ENCODE measurements around the gene NEURL4. TPM values are rescaled to one million over a fixed set of nuclear protein-coding genes. Genes with fewer than 3 reads are reported as not detected.

Gene NEURL4
- total RNA-seq, 1 donor from 2014 or later: 61.5 TPM

DNA sequence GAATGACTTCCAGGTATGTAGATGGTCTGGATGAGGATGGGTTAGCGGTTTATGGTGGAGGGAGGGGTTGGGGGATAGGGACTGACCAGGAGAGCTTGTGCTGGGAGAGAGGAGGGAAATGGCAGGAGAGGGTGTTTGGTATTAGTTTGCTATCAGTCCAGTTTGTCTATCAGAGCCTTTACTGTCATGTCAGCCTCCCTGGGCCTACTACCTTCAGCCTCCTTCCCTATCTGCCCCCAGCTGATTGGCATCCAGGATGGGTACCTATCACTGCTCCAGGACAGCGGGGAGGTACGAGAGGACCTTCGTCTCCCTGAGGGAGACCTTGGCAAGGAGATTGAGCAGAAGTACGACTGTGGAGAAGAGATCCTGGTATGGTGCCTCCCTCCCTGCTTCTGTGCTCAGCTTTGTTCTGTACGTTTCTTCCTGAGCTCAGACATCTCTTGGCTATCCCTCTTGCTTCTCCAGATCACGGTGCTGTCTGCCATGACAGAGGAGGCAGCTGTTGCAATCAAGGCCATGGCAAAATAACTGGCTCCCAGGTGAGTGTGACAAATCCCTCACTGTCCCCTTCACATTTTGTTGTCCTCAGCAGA lies 17.9 kb downstream of the NEURL4 start:
- Mint-ChIP-seq H3K27me3 (no peaks in the 10 kb centered on the region), H3K4me3 (peak overlapping the region; percentile 98), H3K9me3 (no peaks in the 10 kb centered on the region), H3K27ac (no peak overlapping the region), H3K4me1 (ENCODE audit: unreplicated experiment) (peaks cover 43% of the 10 kb centered on the region), H3K36me3 (peaks cover 30% of the 10 kb centered on the region)
- DNase-seq (ENCODE audit: extremely low spot score, unreplicated experiment): no peak
- TF ChIP-seq, protein P1, sequence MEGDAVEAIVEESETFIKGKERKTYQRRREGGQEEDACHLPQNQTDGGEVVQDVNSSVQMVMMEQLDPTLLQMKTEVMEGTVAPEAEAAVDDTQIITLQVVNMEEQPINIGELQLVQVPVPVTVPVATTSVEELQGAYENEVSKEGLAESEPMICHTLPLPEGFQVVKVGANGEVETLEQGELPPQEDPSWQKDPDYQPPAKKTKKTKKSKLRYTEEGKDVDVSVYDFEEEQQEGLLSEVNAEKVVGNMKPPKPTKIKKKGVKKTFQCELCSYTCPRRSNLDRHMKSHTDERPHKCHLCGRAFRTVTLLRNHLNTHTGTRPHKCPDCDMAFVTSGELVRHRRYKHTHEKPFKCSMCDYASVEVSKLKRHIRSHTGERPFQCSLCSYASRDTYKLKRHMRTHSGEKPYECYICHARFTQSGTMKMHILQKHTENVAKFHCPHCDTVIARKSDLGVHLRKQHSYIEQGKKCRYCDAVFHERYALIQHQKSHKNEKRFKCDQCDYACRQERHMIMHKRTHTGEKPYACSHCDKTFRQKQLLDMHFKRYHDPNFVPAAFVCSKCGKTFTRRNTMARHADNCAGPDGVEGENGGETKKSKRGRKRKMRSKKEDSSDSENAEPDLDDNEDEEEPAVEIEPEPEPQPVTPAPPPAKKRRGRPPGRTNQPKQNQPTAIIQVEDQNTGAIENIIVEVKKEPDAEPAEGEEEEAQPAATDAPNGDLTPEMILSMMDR (conservative IDR thresholded peaks at IDR 0.05): no peak

DNA sequence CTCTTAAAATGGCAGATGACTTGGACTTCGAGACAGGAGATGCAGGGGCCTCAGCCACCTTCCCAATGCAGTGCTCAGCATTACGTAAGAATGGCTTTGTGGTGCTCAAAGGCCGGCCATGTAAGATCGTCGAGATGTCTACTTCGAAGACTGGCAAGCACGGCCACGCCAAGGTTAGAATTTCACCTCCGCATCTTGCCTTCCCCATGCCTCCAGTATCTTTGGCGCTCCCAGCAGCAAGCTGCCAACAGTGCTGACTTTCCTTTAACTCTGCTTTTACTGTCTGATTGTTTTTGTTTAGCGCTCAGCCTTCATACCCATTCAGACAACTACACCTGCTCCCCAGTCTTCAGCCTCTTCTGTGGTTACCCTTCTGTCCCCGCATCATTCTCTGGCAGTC lies 19.5 kb downstream of the NEURL4 start:
- peak overlapping the region; percentile 99 for H3K27ac Mint-ChIP-seq
- no peaks in the 10 kb centered on the region for H3K27me3 Mint-ChIP-seq
- H3K36me3 Mint-ChIP-seq: peaks cover 29% of the 10 kb centered on the region
- H3K9me3 Mint-ChIP-seq: no peaks in the 10 kb centered on the region
- TF ChIP-seq, protein P1 (conservative IDR thresholded peaks at IDR 0.05): no peak
- no peak for DNase-seq (ENCODE audit: extremely low spot score, unreplicated experiment)
- peaks cover 43% of the 10 kb centered on the region for H3K4me1 Mint-ChIP-seq (ENCODE audit: unreplicated experiment)
- peak overlapping the region; percentile 98 for H3K4me3 Mint-ChIP-seq

DNA sequence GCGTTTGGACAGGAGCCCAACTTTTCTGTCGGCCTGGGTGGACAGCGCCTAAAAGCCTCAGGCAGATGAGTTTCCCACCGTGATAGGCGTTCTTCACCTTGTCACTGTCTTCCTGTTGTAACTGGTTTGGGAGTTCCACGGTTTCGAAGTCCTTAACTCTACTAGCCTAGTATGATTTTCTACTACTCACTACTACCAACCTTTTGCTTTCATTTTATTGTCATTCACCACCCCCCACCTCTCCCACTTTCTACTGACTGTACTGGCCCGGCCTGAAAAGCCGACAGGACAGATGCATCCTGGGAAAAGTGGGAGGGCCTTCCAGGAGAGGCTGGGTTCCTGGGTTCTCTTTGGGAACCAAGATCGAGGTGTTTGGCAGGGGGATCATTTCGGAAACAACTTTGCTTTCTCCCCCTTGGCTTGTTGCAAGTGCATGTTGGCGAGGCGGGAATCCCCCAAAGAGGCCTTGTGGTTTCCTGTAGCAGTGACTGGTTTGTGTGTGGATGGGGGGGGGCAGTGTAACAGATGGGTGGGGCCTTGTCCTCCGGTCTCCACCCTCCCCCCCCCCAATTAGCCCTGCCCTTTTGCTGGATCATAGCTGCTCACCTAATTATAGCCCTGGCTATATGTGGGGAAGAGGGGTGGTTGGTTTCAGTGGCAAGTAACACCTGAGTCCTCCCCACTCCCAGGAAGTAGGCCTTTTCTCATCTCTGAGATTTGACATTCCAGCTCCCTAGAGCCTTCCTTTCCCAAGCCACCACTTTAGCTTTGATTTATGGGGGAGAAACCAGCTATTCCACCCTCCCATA lies 20.3 kb downstream of the NEURL4 start:
- TF ChIP-seq, protein P1 (conservative IDR thresholded peaks at IDR 0.05): no peak

DNA sequence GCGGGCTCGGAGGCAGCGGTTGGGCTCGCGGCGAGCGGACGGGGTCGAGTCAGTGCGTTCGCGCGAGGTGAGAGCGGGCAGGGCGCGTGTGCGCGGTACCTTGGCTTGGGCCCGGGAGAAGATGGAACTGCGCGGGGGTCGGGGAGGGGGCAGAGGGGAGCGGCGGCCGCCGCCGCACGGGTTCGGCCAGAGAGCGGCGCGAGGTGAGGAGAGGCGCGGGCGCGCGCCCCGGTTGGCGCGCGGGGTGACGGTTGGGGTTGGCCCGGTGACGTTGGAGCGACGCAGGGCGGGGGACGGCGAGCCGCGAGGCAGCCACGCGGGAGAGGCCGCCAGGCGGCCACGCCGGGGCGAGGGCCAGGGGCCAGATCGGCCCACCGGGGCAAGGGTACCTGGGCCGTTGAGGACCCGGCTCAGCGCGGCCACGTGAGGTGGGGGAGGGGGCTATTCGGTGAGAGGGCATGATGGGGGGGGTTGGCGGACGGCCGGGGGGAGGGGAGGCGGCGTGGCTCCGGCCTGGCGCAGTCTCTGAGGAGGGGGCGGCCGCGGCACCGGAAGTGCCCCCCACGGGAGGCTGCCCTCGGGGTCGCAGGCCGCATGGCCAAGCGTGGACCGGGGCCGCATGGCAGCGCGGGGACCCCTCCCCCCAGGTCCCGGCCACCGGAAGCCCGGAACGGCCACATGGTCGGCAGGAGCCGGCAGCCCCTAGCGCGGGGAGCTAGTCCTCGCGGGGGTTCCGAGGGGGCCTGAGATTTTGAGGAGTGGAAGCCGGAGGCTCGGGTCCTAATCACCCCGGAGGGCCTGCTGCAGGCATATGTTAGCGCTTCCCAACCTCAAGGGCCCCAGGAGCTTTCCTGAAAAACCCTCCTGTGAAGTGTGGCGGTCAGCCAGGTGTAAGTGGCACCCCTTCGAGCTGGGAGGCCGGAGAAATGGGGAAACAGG lies 21.2 kb downstream of the NEURL4 start:
- Mint-ChIP-seq H3K9me3 (no peaks in the 10 kb centered on the region), H3K27ac (peak overlapping the region; percentile 99), H3K36me3 (peaks cover 26% of the 10 kb centered on the region), H3K4me1 (ENCODE audit: unreplicated experiment) (peaks cover 30% of the 10 kb centered on the region), H3K27me3 (no peaks in the 10 kb centered on the region), H3K4me3 (peak overlapping the region; percentile 98)
- no peak for DNase-seq (ENCODE audit: extremely low spot score, unreplicated experiment)
- TF ChIP-seq, protein P1 (conservative IDR thresholded peaks at IDR 0.05): peak; percentile 49

More for the DNA sequence above, 20.3 kb downstream of the NEURL4 start:
- peaks cover 35% of the 10 kb centered on the region for H3K4me1 Mint-ChIP-seq (ENCODE audit: unreplicated experiment)
- no peaks in the 10 kb centered on the region for H3K27me3 Mint-ChIP-seq
- DNase-seq (ENCODE audit: extremely low spot score, unreplicated experiment): no peak
- H3K9me3 Mint-ChIP-seq: no peaks in the 10 kb centered on the region
- H3K4me3 Mint-ChIP-seq: peak overlapping the region; percentile 98
- H3K36me3 Mint-ChIP-seq: peaks cover 29% of the 10 kb centered on the region
- H3K27ac Mint-ChIP-seq: peak overlapping the region; percentile 99

DNA sequence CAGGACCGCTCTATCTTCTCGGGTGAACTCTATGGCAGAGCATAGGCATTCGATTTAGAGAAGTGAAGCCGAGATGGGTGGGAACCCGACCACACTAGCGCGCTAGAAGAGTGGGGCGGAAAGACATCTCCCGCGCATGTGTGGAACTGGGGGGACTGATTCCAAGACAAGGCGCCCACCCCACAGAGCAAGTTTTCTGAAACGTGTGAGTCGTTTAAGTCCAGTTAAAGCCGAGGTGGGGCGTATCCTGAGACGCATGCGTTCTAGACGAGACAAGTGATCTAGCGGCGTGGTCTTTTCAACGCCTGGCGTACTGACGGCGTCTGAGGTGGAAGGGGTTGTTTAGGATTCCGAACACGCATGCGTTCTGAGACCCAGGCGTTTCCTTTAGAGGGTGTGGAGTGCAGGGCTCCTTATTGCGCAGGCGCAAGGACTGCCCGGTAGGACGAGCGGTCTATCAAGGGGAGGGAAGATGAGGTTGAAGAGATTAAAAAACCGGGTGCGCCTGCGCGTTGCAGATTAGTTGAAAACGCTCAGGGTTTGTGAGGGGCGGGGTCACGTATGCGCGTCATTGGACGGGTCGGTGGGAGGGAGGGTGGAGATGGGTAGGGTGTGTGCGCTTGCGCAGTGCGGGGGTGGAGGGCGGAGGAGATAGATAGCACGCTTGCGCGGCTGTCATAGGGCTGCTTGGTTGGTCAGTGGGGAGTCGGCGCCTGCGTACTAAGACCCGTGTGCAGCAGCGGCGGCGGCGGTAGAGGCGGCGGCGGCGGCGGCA lies 22.0 kb downstream of the NEURL4 start, which contains the start of gene EIF5A:
Gene EIF5A (plus strand): TSS at position 718 of the 775 bp plus-strand sequence. CDS start 2,008 bp downstream, outside the sequence.
- TF ChIP-seq, protein P1 (conservative IDR thresholded peaks at IDR 0.05): no peak
- Mint-ChIP-seq H3K4me3 (peak within 1 kb of the TSS; percentile 98), H3K27me3 (no peaks in the 10 kb centered on the region), H3K36me3 (peaks cover 26% of the 10 kb centered on the region), H3K9me3 (no peaks in the 10 kb centered on the region), H3K4me1 (ENCODE audit: unreplicated experiment) (peaks cover 24% of the 10 kb centered on the region), H3K27ac (peak within 1 kb of the TSS; percentile 99)
- peak; percentile 100 for DNase-seq (ENCODE audit: extremely low spot score, unreplicated experiment)
